C1 segment of cervical spinal cord (tissue), 14 donors: ENCODE results near the gene ZNF546.
"Not testable (repeated sequence)": the region's sequence is repeated elsewhere in the genome, so short reads cannot be mapped to it uniquely, and the experiment has no call there.

Experiments used
- DNase-seq, 14 donors: peaks; one replicate each; lab custom pipeline; 2025; lab: John Stamatoyannopoulos, UW

The ZNF546 gene

DNA sequence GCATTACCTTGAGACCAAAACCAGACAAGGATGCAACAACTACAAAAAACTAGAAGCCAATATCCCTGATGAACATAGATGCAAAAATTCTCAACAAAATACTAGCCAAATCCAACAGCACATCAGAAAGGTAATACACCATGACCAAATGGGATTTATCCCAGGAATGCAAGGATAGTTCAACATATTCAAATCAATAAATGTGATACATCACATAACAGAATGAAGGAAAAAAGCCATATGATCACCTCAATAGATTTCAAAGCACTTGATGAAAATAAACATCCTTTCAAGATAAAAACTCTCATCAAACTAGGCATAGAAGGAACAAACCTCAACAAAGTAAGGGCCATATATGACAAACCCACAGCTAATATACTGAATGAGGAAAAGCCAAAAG lies 10.2 kb upstream of the ZNF546 start:
- DNase-seq = no peak

GRCh38 chr19:39987167-39987566 lies 9.7 kb upstream of the ZNF546 start:
- DNase-seq = no peak

DNA sequence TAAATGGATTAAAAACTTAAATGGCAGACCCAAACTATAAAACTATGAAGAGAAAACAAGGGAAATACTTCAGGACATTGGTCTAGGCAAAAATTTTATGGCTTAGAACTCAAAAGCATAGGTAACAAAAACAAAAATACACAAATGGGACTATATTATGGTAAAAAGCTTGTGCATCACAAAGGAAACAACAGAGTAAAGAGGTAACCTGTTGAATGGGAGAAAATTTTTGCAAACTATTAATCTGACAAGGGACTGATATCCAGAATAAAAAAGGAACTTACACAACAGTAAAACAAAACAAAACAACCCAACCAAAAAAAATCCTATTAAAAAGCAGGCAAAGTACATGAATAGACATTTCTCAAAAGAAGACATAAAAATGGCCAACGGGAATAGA lies 9.3 kb upstream of the ZNF546 start:
- DNase-seq = no peak

DNA sequence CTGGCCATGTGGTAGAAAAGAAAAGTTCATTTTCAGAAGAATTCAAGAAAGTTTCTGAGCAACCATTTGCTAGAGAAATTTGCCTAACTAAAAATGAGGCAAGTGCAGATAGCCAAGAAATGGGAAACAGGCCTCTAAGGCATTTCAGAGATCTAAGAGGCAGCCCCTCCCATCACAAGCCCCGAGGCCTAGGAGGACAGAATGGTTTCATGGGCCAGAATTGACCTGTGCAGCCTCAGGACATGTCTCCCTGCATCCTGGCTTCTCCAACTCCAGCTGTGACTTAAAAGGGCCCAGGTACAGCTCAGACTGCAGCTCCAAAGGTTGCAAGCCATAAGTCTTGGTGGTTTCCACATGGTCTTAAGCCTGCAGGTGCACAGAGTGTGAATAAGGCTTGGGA lies 3.3 kb upstream of the ZNF546 start:
- DNase-seq = no peak

DNA sequence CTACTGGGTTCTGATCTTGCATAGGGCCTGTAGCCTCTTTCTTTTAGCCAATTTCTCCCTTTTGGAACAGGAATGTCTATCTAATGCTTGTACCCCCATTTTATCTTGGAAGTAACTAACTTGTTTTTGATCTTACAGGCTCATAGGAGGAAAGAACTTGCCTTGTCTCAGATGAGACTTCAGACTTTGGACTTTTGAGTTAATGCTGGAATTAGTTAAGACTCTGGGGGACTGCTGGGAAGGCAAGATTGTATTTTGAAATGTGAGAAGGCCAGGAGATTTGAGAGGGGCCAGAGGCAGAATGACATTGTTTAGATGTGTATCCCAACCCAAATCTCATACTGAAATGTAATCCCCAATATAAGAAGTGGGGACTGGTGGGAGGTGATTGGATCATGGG lies 2.5 kb upstream of the ZNF546 start:
- DNase-seq = no peak

DNA sequence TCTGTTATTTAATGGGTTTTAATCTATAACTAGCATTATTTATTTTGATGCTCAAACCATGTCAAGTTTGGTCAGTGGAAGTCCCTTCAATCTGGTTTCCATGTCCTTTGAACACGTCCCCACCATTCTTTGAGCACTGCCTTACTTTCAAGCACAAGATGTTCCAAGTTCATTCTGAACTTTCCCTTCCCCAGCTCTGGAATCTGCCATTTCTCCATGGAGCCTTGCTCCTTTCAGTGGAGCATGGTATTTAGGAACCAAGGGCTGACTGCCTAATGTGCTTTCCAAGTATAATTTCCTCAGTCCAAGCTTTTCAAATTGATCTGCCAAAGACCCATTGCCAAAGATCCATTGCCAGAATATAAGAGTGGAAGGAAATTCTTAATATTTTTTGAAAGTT lies 1.1 kb upstream of the ZNF546 start:
- DNase-seq = peak in 2 of 14 donors; percentile 9 to 14

GRCh38 chr19:39996218-39996810 lies 546 bp upstream of the ZNF546 start:
- DNase-seq = peak in 2 of 14 donors; percentile 31 to 53

DNA sequence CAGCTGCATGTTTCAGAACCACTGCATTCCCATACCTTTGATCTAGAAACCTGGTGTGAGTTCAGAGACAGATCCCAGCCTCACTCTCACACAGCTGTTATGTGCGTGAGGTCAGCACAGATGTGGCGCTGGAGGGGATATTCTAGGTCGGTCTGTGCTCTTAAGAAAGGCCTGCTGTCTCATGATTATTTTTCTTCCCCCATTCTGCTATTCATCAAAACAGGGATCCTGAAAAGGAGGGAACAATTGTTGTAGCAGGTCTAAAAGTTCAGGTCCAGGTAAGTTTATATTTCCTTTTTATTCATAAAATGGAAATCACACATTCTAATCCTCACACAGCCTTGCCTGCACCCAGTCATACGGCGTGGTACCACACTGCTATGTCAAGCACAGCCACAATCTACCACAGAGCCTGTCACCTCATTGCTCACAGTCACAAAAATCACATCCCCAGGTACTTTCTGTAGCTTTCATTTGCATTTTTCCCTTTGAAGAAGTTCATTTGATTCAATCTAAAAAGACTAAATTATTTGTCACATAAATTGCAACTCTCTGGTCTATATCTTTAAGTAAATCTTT lies 867 bp downstream of the ZNF546 start:
- DNase-seq = no peak

DNA sequence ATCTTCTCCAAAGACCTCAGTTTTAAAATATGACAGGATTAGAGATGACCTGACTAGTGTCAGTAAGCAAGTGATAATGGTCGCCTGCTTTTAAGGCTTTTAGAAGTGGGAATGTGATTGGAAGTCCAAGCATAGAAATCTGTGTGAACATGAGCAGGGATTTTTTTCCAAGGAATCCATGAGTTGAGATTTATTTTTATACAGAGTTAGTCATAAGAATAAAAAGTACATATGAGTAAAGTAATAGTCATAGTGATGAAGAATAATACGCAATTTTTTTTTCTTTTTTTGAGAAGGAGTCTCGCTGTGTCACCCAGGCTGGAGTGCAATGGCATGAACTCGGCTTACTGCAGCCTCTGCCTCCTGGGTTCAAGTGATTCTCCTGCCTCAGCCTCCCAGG lies 1.6 kb downstream of the ZNF546 start:
- no peak for DNase-seq

DNA sequence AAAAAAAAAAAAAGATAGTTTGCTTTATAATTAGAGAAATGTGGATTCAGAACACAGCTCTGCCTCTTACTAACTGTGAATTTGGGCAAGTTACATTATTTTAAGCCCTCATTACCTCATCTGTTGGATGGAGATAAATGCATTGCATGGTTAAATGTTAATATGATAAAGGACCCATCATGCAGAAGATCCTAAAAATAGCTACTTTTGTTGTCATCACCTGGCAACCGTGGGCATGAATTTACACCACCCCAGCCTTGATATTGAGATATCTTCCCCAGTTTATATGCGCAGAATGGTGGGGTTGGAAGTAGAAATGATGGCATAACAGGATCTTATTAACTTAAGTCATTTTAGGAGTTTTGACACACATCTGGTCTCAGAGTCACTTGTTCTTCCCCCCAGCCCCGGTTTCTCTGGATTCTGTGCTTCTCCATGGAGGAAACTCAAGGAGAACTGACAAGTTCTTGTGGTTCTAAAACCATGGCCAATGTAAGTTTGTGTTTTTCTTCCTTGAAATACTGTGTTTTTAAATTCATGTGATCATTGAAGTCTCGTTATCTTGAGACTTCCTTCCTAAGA lies 8.9 kb downstream of the ZNF546 start:
- DNase-seq = no peak

DNA sequence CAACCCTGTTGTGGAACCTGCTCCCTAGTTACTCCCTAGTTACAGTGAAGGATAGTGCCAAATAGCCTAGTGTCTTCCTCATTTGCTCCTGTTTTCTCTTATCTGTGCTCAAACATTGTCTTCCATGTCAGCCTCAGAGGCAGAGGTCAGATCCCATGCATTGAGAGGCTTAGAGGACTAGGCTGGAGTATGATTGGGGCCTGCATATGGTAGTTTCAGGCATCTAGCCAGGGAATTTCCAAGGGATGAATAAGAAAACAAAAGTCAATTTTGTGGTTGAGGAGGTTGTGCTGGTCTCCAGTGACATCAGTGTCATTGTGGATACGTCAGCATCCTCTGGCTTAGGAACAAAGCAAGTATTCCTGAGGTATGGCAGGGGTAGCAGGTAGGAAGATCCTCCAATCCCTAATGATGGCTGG lies 9.4 kb downstream of the ZNF546 start:
- DNase-seq = no peak

GRCh38 chr19:40009674-40010073 lies 12.8 kb downstream of the ZNF546 start:
- no peak for DNase-seq

GRCh38 chr19:40013991-40014390 lies 17.1 kb downstream of the ZNF546 start:
- no peak for DNase-seq

DNA sequence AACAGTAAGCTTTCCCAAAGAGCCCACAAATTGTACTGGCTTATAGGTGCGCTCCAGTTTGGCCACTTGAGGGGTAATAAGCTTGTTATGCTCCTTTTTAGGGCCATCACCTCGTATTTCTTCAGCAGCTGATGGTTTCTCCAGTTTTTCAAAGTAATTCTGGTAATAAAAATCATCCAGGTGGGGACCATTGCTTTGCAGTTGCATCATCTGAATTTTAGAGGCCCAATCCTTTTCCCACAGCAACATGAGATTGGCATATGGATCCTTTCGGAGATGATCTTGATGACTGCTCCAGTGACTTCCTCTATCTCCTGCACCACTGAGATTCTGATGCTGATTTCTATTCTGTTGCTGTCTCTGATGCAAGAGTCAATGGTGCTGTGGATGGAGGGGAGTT lies 27.1 kb downstream of the ZNF546 start:
- no peak for DNase-seq

- no peak for DNase-seq
These were observed 29.2 kb downstream of the ZNF546 start for GRCh38 chr19:40025938-40026596.

DNA sequence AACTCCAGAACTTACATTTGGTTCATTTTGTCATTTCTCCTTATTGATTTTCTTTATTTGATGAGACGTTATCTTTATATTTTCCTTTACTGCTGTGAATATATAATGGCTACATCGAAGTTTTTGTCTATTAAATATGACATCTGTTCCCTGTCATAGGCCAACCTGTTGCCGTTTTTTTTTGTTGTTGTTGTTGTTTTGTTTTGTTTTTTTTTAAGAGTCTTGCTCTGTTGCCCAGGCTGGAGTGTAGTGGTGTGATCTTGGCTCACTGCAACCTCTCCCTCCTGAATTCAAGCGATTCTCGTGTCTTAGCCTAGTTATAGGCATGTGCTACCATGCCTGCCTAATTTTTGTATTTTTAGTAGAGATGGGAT lies 29.7 kb downstream of the ZNF546 start:
- DNase-seq = no peak

GRCh38 chr19:40033989-40034560 lies 37.2 kb downstream of the ZNF546 start:
- DNase-seq = no peak

DNA sequence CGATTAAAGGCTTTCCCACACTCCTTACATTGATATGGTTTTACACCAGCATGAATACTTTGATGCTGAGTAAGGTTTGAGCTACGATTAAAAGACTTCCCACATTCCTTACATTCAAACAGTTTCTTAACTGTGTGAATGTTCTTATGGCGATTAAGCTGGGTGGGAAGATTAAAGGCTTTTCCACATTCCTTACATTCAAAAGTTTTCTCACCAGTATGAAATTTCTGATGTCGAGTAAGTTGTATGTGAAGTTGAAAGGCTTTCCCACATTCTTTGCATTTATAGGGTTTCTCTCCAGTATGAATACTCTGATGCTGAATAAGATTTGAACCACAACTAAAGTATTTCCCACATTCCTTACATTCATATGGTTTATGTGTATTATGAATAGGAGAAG lies 39.1 kb downstream of the ZNF546 start:
- no peak for DNase-seq

- DNase-seq = not testable (repeated sequence)
These were observed 41.2 kb downstream of the ZNF546 start for GRCh38 chr19:40038047-40038446.

DNA sequence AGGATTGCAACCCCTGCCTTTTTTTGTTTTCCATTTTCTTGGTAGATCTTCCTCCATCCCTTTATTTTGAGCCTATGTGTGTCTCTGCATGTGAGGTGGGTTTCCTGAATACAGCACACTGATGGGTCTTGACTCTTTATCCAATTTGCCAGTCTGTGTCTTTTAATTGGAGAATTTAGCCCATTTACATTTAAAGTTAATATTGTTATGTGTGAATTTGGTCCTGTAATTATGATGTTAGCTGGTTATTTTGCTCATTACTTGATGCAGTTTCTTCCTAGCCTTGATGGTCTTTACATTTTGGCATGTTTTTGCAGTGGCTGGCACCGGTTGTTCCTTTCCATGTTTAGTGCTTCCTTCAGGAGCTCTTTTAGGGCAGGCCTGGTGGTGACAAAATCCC lies 44.9 kb downstream of the ZNF546 start:
- DNase-seq = not testable (repeated sequence)

DNA sequence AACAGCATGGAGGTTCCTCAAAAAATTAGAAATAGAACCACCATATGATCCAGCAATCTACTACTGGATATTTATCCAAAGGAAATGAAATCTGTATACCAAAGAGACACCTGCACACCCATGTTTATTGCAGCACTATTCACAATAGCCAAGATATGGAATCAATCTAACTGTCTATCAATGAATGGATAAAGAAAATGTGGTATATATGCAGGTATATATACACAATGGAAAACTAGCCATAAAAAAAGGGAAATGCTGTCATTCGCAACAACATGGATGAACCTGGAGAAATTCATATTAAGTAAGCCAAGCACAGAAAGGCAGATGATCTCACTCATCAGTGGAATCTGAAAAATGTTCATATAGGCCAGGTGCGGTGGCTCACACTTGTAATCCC lies 56.6 kb downstream of the ZNF546 start:
- no peak for DNase-seq

DNA sequence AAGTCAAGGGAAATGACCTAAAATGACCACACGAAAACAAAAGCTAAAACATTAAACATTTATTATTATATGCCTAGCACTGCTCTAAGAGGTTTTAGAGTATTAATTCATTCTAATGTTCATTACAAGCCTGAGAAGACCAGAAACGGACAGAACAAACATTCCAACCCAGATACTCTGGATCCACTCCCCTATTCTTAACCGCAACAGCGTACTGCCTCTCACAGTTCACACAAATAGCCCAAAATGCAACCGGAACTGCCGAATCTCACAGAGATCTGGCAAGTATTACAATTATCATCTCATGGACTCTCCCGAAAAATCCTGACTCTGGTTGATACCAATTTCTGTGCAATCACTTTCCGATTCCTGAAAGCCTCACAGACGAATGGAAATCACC lies 57.8 kb downstream of the ZNF546 start:
- no peak for DNase-seq

DNA sequence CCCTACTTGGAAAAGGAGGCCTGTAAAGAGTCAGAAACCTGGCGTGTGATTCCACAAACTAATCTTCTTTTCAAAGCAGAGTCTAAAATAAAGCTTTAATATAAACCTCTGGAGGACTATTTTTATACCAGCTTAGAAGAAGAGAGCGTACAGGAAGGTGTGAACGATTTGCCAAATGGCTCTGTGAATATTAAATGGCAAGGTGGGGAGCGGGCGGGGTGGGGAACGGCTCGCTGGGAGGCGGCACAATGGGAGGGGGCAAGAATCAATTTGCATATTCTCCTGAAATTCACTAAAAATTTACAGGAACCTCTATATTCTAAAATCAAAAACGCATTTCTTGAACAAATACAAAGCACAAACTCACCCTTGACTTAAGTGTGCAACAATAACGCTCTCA lies 58.2 kb downstream of the ZNF546 start:
- DNase-seq = peak in 1 of 14 donors; percentile 0
